GM23338 (cell line): ENCODE measurements around the gene HEYL. TPM values are rescaled to one million over a fixed set of nuclear protein-coding genes. Genes with fewer than 3 reads are reported as not detected.

ENCODE experiments used
- ATAC-seq: fragments of 200-7000 bp; cut with Tn5 transposase; 3 replicates; pipeline ENCODE4 v1.9.1; 2020
- DNase-seq: peaks from one replicate; pipeline ENCODE4 v3.0.0-alpha.2; 2015; ENCODE audit warnings: low spot score
- H2AFZ ChIP-seq: fragments of 200-600 bp; sonication (generic); 2 replicates; pipeline ENCODE4 v1.8.0; 2016; ENCODE audit warnings: antibody characterized with exemption, mild to moderate bottlenecking, moderate library complexity
- H3F3A ChIP-seq: fragments of 200-600 bp; sonication (generic); replicated peaks from 2 replicates; pipeline ENCODE4 v1.8.0; 2017; ENCODE audit warnings: antibody characterized with exemption, mixed run types, low read depth
- H3K27ac ChIP-seq: fragments of 200-600 bp; sonication (generic); 2 replicates; pipeline ENCODE4 v1.6.1; 2016; ENCODE audit warnings: low read depth
- H3K27me3 ChIP-seq: fragments of 200-600 bp; sonication (generic); 2 replicates; pipeline ENCODE4 v1.8.0; 2016; ENCODE audit warnings: mild to moderate bottlenecking, mixed run types, moderate library complexity; ENCODE audit not compliant: insufficient read depth
- H3K36me3 ChIP-seq: fragments of 200-600 bp; sonication (generic); 2 replicates; pipeline ENCODE4 v1.8.0; 2016; ENCODE audit warnings: mild to moderate bottlenecking; ENCODE audit not compliant: insufficient read depth
- H3K4me1 ChIP-seq: fragments of 200-600 bp; sonication (generic); 2 replicates; pipeline ENCODE4 v1.8.0; 2016; ENCODE audit warnings: mild to moderate bottlenecking, moderate library complexity; ENCODE audit not compliant: insufficient read depth
- H3K4me2 ChIP-seq: fragments of 200-600 bp; sonication (generic); 2 replicates; pipeline ENCODE4 v1.7.1; 2017; ENCODE audit warnings: mixed run types
- H3K4me3 ChIP-seq: fragments of 200-600 bp; sonication (generic); 2 replicates; pipeline ENCODE4 v1.6.1; 2016; ENCODE audit warnings: mixed run types
- H3K79me2 ChIP-seq: fragments of 200-600 bp; sonication (generic); replicated peaks from 2 replicates; pipeline ENCODE4 v1.8.0; 2017; ENCODE audit warnings: mild to moderate bottlenecking; ENCODE audit not compliant: insufficient read depth
- H3K9me2 ChIP-seq: fragments of 200-600 bp; sonication (generic); 2 replicates; pipeline ENCODE4 v1.8.0; 2017; ENCODE audit not compliant: insufficient read depth
- H4K20me1 ChIP-seq: fragments of 200-600 bp; sonication (generic); replicated peaks from 2 replicates; pipeline ENCODE4 v1.8.0; 2017; ENCODE audit warnings: mild to moderate bottlenecking; ENCODE audit not compliant: insufficient read depth
- H3K27ac Mint-ChIP-seq: 2 replicates; pipeline ENCODE4 v1.8.0; 2020; ENCODE audit warnings: inconsistent platforms, mild to moderate bottlenecking, moderate library complexity, mixed read lengths
- H3K27me3 Mint-ChIP-seq: 3 replicates; pipeline ENCODE4 v1.8.0; 2022; ENCODE audit warnings: low read depth, mild to moderate bottlenecking, moderate library complexity, mixed read lengths, inconsistent platforms; ENCODE audit not compliant: insufficient read depth, poor library complexity
- H3K36me3 Mint-ChIP-seq: 3 replicates; pipeline ENCODE4 v1.8.0; 2021; ENCODE audit warnings: low read depth, mild to moderate bottlenecking, inconsistent platforms, moderate library complexity, mixed read lengths
- H3K4me1 Mint-ChIP-seq: 3 replicates; pipeline ENCODE4 v1.8.0; 2020; ENCODE audit warnings: mild to moderate bottlenecking, inconsistent platforms, mixed read lengths
- H3K4me3 Mint-ChIP-seq: 3 replicates; pipeline ENCODE4 v1.8.0; 2021; ENCODE audit warnings: moderate library complexity, mild to moderate bottlenecking, inconsistent platforms, mixed read lengths
- H3K9me3 Mint-ChIP-seq: 3 replicates; pipeline ENCODE4 v1.8.0; 2020; ENCODE audit warnings: moderate library complexity, mild to moderate bottlenecking, inconsistent platforms, mixed read lengths
- ETS1 ChIP-seq: IDR thresholded peaks from 2 replicates; pipeline ENCODE4 v1.6.1; 2016; ENCODE audit warnings: antibody characterized with exemption
- JUNB ChIP-seq: IDR thresholded peaks from one replicate; pipeline ENCODE4 v1.6.1; 2016; ENCODE audit warnings: antibody characterized with exemption; ENCODE audit not compliant: unreplicated experiment
- POLR2AphosphoS5 ChIP-seq: IDR thresholded peaks from 2 replicates; pipeline ENCODE4 v1.6.1; 2016; ENCODE audit warnings: antibody characterized with exemption, low read depth
- STAT1 ChIP-seq: IDR thresholded peaks from one replicate; pipeline ENCODE4 v1.6.1; 2016; ENCODE audit warnings: antibody characterized with exemption; ENCODE audit not compliant: unreplicated experiment
- ZNF114 ChIP-seq: fragments of 250-450 bp; sonication (Bioruptor Pico); IDR thresholded peaks from 2 replicates; pipeline ENCODE4 v1.5.0; 2020; ENCODE audit warnings: mild to moderate bottlenecking, moderate library complexity
- ZNF331 ChIP-seq: fragments of 250-450 bp; sonication (Bioruptor Pico); IDR thresholded peaks from 2 replicates; pipeline ENCODE4 v1.5.0; 2020; ENCODE audit warnings: low read depth, mild to moderate bottlenecking, moderate library complexity
- ZNF462 ChIP-seq: fragments of 250-450 bp; sonication (Bioruptor Pico); IDR thresholded peaks from 2 replicates; pipeline ENCODE4 v1.5.0; 2020; ENCODE audit warnings: mild to moderate bottlenecking, moderate library complexity
- polyA plus RNA-seq: library from polyadenylated mRNA; unstranded; fragments of >200 nt; fragmentation: Nextera tagmentation; extraction: Ambion mirVana; gene quantifications from 2 replicates; pipeline ENCODE4 v1.2.1, GENCODE V29; 2016
- total RNA-seq: library from RNA; depleted of rRNA; stranded (reverse); fragments of >200 nt; shearing (Covaris generic); gene quantifications from 2 replicates; pipeline ENCODE4 v1.2.3, GENCODE V29; 2014

The HEYL gene
- total and polyA plus RNA-seq, 2 experiments from 2014 or later = 1.6 to 4.5 TPM

DNA sequence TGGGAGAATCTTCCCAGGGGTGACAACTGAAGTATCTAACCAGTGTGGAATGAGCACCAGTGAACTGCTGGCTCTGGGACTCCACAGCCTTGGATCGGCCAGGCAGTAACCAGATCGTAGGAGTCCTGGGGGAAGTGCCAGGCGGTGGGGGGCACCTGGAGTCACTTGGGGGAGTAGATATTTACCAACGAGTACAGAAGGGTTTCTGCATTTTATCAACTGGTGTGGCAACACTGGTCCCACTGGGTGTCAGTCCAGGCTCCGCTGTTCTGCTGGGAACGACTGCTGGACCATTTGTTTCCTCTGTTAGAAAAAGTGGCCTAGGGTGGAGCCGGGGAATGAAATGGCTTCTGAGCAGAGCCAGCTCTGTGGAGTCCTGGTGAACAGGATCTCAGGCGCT lies 14.4 kb downstream of the HEYL start:
- no peaks in the 10 kb centered on the region for H3K4me1 Mint-ChIP-seq
- ATAC-seq (no peak), DNase-seq (no peak)
- H3K27me3 Mint-ChIP-seq = peaks cover 17% of the 10 kb centered on the region
- Histone ChIP-seq H3K79me2 (no peaks in the 10 kb centered on the region), H3K4me3 (no peak overlapping the region), H3K36me3 (no peaks in the 10 kb centered on the region), H3K9me2 (no peaks in the 10 kb centered on the region), H3K4me2 (no peak overlapping the region), H3K27ac (no peak overlapping the region), H3F3A (no peaks in the 10 kb centered on the region), H2AFZ (no peak overlapping the region), H3K27me3 (no peaks in the 10 kb centered on the region), H3K4me1 (no peaks in the 10 kb centered on the region), H4K20me1 (no peaks in the 10 kb centered on the region)
- H3K27ac Mint-ChIP-seq = no peak overlapping the region
- no peaks in the 10 kb centered on the region; the same call in 2 of the 3 replicates for H3K36me3 Mint-ChIP-seq
- no peak overlapping the region for H3K4me3 Mint-ChIP-seq
- H3K9me3 Mint-ChIP-seq = peaks cover 2% of the 10 kb centered on the region; the same call in 1 of the 3 replicates
- TF ChIP-seq ZNF114 (CRISPR knock-in tag) (no peak), STAT1 (no peak), ZNF462 (CRISPR knock-in tag) (no peak), ETS1 (no peak), POLR2AphosphoS5 (no peak), ZNF331 (CRISPR knock-in tag) (no peak), JUNB (no peak)
